GM23338 (cell line): ENCODE data around the gene ST8SIA1. TPM values are rescaled to one million over a fixed set of nuclear protein-coding genes. Genes with fewer than 3 reads are reported as not detected.

ENCODE experiments used
- ATAC-seq: fragments of 200-7000 bp; cut with Tn5 transposase; 3 replicates; pipeline ENCODE4 v1.9.1; 2020
- DNase-seq: peaks from one replicate; pipeline ENCODE4 v3.0.0-alpha.2; 2015; ENCODE audit warnings: low spot score
- H2AFZ ChIP-seq: fragments of 200-600 bp; sonication (generic); 2 replicates; pipeline ENCODE4 v1.8.0; 2016; ENCODE audit warnings: antibody characterized with exemption, mild to moderate bottlenecking, moderate library complexity
- H3F3A ChIP-seq: fragments of 200-600 bp; sonication (generic); replicated peaks from 2 replicates; pipeline ENCODE4 v1.8.0; 2017; ENCODE audit warnings: antibody characterized with exemption, mixed run types, low read depth
- H3K27ac ChIP-seq: fragments of 200-600 bp; sonication (generic); 2 replicates; pipeline ENCODE4 v1.6.1; 2016; ENCODE audit warnings: low read depth
- H3K27me3 ChIP-seq: fragments of 200-600 bp; sonication (generic); 2 replicates; pipeline ENCODE4 v1.8.0; 2016; ENCODE audit warnings: mild to moderate bottlenecking, mixed run types, moderate library complexity; ENCODE audit not compliant: insufficient read depth
- H3K36me3 ChIP-seq: fragments of 200-600 bp; sonication (generic); 2 replicates; pipeline ENCODE4 v1.8.0; 2016; ENCODE audit warnings: mild to moderate bottlenecking; ENCODE audit not compliant: insufficient read depth
- H3K4me1 ChIP-seq: fragments of 200-600 bp; sonication (generic); 2 replicates; pipeline ENCODE4 v1.8.0; 2016; ENCODE audit warnings: mild to moderate bottlenecking, moderate library complexity; ENCODE audit not compliant: insufficient read depth
- H3K4me2 ChIP-seq: fragments of 200-600 bp; sonication (generic); 2 replicates; pipeline ENCODE4 v1.7.1; 2017; ENCODE audit warnings: mixed run types
- H3K4me3 ChIP-seq: fragments of 200-600 bp; sonication (generic); 2 replicates; pipeline ENCODE4 v1.6.1; 2016; ENCODE audit warnings: mixed run types
- H3K79me2 ChIP-seq: fragments of 200-600 bp; sonication (generic); replicated peaks from 2 replicates; pipeline ENCODE4 v1.8.0; 2017; ENCODE audit warnings: mild to moderate bottlenecking; ENCODE audit not compliant: insufficient read depth
- H3K9me2 ChIP-seq: fragments of 200-600 bp; sonication (generic); 2 replicates; pipeline ENCODE4 v1.8.0; 2017; ENCODE audit not compliant: insufficient read depth
- H4K20me1 ChIP-seq: fragments of 200-600 bp; sonication (generic); replicated peaks from 2 replicates; pipeline ENCODE4 v1.8.0; 2017; ENCODE audit warnings: mild to moderate bottlenecking; ENCODE audit not compliant: insufficient read depth
- H3K27ac Mint-ChIP-seq: 2 replicates; pipeline ENCODE4 v1.8.0; 2020; ENCODE audit warnings: inconsistent platforms, mild to moderate bottlenecking, moderate library complexity, mixed read lengths
- H3K27me3 Mint-ChIP-seq: 3 replicates; pipeline ENCODE4 v1.8.0; 2022; ENCODE audit warnings: low read depth, mild to moderate bottlenecking, moderate library complexity, mixed read lengths, inconsistent platforms; ENCODE audit not compliant: insufficient read depth, poor library complexity
- H3K36me3 Mint-ChIP-seq: 3 replicates; pipeline ENCODE4 v1.8.0; 2021; ENCODE audit warnings: low read depth, mild to moderate bottlenecking, inconsistent platforms, moderate library complexity, mixed read lengths
- H3K4me1 Mint-ChIP-seq: 3 replicates; pipeline ENCODE4 v1.8.0; 2020; ENCODE audit warnings: mild to moderate bottlenecking, inconsistent platforms, mixed read lengths
- H3K4me3 Mint-ChIP-seq: 3 replicates; pipeline ENCODE4 v1.8.0; 2021; ENCODE audit warnings: moderate library complexity, mild to moderate bottlenecking, inconsistent platforms, mixed read lengths
- H3K9me3 Mint-ChIP-seq: 3 replicates; pipeline ENCODE4 v1.8.0; 2020; ENCODE audit warnings: moderate library complexity, mild to moderate bottlenecking, inconsistent platforms, mixed read lengths
- CREB1 ChIP-seq: fragments of 250-450 bp; sonication (Bioruptor Pico); IDR thresholded peaks from 2 replicates; pipeline ENCODE4 v1.5.0; 2020; ENCODE audit warnings: low read depth, mild to moderate bottlenecking, moderate library complexity
- EZH2 ChIP-seq: fragments of 200-600 bp; sonication (generic); IDR thresholded peaks from one replicate; pipeline ENCODE4 v1.8.0; 2017; ENCODE audit warnings: antibody characterized with exemption, mild to moderate bottlenecking, low read depth; ENCODE audit not compliant: unreplicated experiment
- EZH2phosphoT487 ChIP-seq: fragments of 200-600 bp; sonication (generic); IDR thresholded peaks from one replicate; pipeline ENCODE4 v1.8.1; 2018; ENCODE audit warnings: antibody characterized with exemption; ENCODE audit not compliant: unreplicated experiment
- JUNB ChIP-seq: IDR thresholded peaks from one replicate; pipeline ENCODE4 v1.6.1; 2016; ENCODE audit warnings: antibody characterized with exemption; ENCODE audit not compliant: unreplicated experiment
- NANOG ChIP-seq: IDR thresholded peaks from 2 replicates; pipeline ENCODE4 v1.6.1; 2016; ENCODE audit warnings: antibody characterized with exemption, borderline replicate concordance
- POLR2AphosphoS5 ChIP-seq: IDR thresholded peaks from 2 replicates; pipeline ENCODE4 v1.6.1; 2016; ENCODE audit warnings: antibody characterized with exemption, low read depth
- STAT1 ChIP-seq: IDR thresholded peaks from one replicate; pipeline ENCODE4 v1.6.1; 2016; ENCODE audit warnings: antibody characterized with exemption; ENCODE audit not compliant: unreplicated experiment
- ZNF114 ChIP-seq: fragments of 250-450 bp; sonication (Bioruptor Pico); IDR thresholded peaks from 2 replicates; pipeline ENCODE4 v1.5.0; 2020; ENCODE audit warnings: mild to moderate bottlenecking, moderate library complexity
- polyA plus RNA-seq: library from polyadenylated mRNA; unstranded; fragments of >200 nt; fragmentation: Nextera tagmentation; extraction: Ambion mirVana; gene quantifications from 2 replicates; pipeline ENCODE4 v1.2.1, GENCODE V29; 2016
- total RNA-seq: library from RNA; depleted of rRNA; stranded (reverse); fragments of >200 nt; shearing (Covaris generic); gene quantifications from 2 replicates; pipeline ENCODE4 v1.2.3, GENCODE V29; 2014
- TF ChIP-seq, protein P1 (sequence below): IDR thresholded peaks from 2 replicates; pipeline ENCODE4 v1.6.1; 2016; ENCODE audit warnings: antibody characterized with exemption
- TF ChIP-seq, protein P2 (sequence below), 2 experiments: fragments of 200-600 bp in 1 of 2; sonication (generic) in 1 of 2; conservative IDR thresholded peaks; 2 replicates each; pipeline versions ENCODE4 v1.5.1 to v1.6.1; 2016 to 2017; ENCODE audit warnings: antibody characterized with exemption in 2 of 2, low read depth in 2 of 2, mild to moderate bottlenecking in 2 of 2, moderate library complexity in 1 of 2
- TF ChIP-seq, protein P3 (sequence below): IDR thresholded peaks from one replicate; pipeline ENCODE4 v1.6.1; 2018; ENCODE audit warnings: antibody characterized with exemption; ENCODE audit not compliant: unreplicated experiment
- TF ChIP-seq, protein P4 (sequence below): fragments of 250-450 bp; sonication (Bioruptor Pico); IDR thresholded peaks from 2 replicates; pipeline ENCODE4 v1.5.0; 2020; ENCODE audit warnings: mild to moderate bottlenecking, moderate library complexity

ST8SIA1 gene
- total and polyA plus RNA-seq, 2 experiments from 2014 or later = 2.5 to 5.1 TPM

DNA sequence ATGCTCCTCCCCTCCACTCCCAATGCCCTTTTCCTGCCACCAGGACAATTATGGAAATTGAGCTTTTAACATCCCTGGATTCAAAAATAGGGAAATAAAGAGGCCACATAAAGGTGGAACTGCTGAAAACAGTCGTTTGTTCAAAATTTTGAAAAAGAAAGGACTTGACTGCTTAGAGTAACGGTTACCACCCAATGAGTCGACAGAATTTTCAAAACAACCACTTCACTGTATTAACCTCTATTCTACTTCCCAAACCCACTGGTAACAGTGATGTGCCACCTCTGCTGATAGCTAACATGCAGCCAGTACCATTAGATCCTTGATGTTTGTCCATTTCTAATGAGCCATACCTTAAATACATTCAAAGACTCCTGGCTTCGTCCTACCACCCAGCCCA is 4.9 kb downstream of the ST8SIA1 start (continued):
- TF ChIP-seq, protein P1, sequence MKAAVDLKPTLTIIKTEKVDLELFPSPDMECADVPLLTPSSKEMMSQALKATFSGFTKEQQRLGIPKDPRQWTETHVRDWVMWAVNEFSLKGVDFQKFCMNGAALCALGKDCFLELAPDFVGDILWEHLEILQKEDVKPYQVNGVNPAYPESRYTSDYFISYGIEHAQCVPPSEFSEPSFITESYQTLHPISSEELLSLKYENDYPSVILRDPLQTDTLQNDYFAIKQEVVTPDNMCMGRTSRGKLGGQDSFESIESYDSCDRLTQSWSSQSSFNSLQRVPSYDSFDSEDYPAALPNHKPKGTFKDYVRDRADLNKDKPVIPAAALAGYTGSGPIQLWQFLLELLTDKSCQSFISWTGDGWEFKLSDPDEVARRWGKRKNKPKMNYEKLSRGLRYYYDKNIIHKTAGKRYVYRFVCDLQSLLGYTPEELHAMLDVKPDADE = no peak
- TF ChIP-seq, protein P2, sequence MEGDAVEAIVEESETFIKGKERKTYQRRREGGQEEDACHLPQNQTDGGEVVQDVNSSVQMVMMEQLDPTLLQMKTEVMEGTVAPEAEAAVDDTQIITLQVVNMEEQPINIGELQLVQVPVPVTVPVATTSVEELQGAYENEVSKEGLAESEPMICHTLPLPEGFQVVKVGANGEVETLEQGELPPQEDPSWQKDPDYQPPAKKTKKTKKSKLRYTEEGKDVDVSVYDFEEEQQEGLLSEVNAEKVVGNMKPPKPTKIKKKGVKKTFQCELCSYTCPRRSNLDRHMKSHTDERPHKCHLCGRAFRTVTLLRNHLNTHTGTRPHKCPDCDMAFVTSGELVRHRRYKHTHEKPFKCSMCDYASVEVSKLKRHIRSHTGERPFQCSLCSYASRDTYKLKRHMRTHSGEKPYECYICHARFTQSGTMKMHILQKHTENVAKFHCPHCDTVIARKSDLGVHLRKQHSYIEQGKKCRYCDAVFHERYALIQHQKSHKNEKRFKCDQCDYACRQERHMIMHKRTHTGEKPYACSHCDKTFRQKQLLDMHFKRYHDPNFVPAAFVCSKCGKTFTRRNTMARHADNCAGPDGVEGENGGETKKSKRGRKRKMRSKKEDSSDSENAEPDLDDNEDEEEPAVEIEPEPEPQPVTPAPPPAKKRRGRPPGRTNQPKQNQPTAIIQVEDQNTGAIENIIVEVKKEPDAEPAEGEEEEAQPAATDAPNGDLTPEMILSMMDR (conservative IDR thresholded peaks at IDR 0.05; ENCODE audit: low read depth in 2 of 2) = no peak
- no peak for TF ChIP-seq POLR2AphosphoS5
- no peak for TF ChIP-seq CREB1
- TF ChIP-seq, protein P3, sequence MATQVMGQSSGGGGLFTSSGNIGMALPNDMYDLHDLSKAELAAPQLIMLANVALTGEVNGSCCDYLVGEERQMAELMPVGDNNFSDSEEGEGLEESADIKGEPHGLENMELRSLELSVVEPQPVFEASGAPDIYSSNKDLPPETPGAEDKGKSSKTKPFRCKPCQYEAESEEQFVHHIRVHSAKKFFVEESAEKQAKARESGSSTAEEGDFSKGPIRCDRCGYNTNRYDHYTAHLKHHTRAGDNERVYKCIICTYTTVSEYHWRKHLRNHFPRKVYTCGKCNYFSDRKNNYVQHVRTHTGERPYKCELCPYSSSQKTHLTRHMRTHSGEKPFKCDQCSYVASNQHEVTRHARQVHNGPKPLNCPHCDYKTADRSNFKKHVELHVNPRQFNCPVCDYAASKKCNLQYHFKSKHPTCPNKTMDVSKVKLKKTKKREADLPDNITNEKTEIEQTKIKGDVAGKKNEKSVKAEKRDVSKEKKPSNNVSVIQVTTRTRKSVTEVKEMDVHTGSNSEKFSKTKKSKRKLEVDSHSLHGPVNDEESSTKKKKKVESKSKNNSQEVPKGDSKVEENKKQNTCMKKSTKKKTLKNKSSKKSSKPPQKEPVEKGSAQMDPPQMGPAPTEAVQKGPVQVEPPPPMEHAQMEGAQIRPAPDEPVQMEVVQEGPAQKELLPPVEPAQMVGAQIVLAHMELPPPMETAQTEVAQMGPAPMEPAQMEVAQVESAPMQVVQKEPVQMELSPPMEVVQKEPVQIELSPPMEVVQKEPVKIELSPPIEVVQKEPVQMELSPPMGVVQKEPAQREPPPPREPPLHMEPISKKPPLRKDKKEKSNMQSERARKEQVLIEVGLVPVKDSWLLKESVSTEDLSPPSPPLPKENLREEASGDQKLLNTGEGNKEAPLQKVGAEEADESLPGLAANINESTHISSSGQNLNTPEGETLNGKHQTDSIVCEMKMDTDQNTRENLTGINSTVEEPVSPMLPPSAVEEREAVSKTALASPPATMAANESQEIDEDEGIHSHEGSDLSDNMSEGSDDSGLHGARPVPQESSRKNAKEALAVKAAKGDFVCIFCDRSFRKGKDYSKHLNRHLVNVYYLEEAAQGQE = no peak
- no peak for TF ChIP-seq STAT1
- TF ChIP-seq ZNF114 (CRISPR knock-in tag) = no peak
- TF ChIP-seq EZH2phosphoT487 = no peak
- no peak for TF ChIP-seq JUNB
- TF ChIP-seq NANOG = no peak

DNA sequence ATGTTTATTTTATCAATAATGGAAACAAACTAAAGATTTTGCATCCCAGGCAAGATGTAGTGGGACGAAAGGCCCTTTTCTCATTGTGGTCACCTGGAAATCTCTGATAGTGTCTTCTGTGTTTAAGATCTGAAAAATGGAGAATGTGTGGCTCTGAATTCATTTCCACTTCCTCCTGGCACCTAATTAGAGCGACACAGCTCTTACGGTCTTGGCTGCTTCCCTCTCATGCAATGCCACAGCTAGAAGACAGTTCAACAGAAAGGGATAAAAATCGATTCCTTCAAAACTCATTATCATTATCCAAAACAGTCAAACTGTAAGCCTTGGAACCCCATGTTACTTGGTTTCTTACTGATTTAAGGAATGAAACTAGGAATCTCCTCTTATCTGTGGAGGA is 9.3 kb downstream of the ST8SIA1 start:
- no peaks in the 10 kb centered on the region for H3K9me3 Mint-ChIP-seq
- no peak overlapping the region for H3K4me3 ChIP-seq
- H3K36me3 Mint-ChIP-seq = peaks cover 3% of the 10 kb centered on the region; the same call in 1 of the 3 replicates
- H4K20me1 ChIP-seq = 0 out of 2 replicates have a peak, but pooled peaks cover 3% of the 10 kb centered on the region
- H3K36me3 ChIP-seq = no peaks in the 10 kb centered on the region
- ATAC-seq (no peak), DNase-seq (no peak)
- no peaks in the 10 kb centered on the region for H3F3A ChIP-seq
- no peak overlapping the region for H3K27ac ChIP-seq
- peaks cover 10% of the 10 kb centered on the region for H3K4me1 ChIP-seq
- no peaks in the 10 kb centered on the region for H3K9me2 ChIP-seq
- H3K4me2 ChIP-seq = no peak overlapping the region
- no peak overlapping the region for H3K4me3 Mint-ChIP-seq
- no peaks in the 10 kb centered on the region for H3K27me3 Mint-ChIP-seq
- no peaks in the 10 kb centered on the region for H3K79me2 ChIP-seq
- H3K4me1 Mint-ChIP-seq = peaks cover 33% of the 10 kb centered on the region
- H3K27me3 ChIP-seq = no peaks in the 10 kb centered on the region
- H2AFZ ChIP-seq = no peak overlapping the region
- H3K27ac Mint-ChIP-seq = no peak overlapping the region
- TF ChIP-seq JUNB = no peak
- no peak for TF ChIP-seq ZNF114 (CRISPR knock-in tag)
- TF ChIP-seq STAT1 = no peak
- TF ChIP-seq EZH2 = no peak
- TF ChIP-seq NANOG = no peak
- TF ChIP-seq, protein P4, sequence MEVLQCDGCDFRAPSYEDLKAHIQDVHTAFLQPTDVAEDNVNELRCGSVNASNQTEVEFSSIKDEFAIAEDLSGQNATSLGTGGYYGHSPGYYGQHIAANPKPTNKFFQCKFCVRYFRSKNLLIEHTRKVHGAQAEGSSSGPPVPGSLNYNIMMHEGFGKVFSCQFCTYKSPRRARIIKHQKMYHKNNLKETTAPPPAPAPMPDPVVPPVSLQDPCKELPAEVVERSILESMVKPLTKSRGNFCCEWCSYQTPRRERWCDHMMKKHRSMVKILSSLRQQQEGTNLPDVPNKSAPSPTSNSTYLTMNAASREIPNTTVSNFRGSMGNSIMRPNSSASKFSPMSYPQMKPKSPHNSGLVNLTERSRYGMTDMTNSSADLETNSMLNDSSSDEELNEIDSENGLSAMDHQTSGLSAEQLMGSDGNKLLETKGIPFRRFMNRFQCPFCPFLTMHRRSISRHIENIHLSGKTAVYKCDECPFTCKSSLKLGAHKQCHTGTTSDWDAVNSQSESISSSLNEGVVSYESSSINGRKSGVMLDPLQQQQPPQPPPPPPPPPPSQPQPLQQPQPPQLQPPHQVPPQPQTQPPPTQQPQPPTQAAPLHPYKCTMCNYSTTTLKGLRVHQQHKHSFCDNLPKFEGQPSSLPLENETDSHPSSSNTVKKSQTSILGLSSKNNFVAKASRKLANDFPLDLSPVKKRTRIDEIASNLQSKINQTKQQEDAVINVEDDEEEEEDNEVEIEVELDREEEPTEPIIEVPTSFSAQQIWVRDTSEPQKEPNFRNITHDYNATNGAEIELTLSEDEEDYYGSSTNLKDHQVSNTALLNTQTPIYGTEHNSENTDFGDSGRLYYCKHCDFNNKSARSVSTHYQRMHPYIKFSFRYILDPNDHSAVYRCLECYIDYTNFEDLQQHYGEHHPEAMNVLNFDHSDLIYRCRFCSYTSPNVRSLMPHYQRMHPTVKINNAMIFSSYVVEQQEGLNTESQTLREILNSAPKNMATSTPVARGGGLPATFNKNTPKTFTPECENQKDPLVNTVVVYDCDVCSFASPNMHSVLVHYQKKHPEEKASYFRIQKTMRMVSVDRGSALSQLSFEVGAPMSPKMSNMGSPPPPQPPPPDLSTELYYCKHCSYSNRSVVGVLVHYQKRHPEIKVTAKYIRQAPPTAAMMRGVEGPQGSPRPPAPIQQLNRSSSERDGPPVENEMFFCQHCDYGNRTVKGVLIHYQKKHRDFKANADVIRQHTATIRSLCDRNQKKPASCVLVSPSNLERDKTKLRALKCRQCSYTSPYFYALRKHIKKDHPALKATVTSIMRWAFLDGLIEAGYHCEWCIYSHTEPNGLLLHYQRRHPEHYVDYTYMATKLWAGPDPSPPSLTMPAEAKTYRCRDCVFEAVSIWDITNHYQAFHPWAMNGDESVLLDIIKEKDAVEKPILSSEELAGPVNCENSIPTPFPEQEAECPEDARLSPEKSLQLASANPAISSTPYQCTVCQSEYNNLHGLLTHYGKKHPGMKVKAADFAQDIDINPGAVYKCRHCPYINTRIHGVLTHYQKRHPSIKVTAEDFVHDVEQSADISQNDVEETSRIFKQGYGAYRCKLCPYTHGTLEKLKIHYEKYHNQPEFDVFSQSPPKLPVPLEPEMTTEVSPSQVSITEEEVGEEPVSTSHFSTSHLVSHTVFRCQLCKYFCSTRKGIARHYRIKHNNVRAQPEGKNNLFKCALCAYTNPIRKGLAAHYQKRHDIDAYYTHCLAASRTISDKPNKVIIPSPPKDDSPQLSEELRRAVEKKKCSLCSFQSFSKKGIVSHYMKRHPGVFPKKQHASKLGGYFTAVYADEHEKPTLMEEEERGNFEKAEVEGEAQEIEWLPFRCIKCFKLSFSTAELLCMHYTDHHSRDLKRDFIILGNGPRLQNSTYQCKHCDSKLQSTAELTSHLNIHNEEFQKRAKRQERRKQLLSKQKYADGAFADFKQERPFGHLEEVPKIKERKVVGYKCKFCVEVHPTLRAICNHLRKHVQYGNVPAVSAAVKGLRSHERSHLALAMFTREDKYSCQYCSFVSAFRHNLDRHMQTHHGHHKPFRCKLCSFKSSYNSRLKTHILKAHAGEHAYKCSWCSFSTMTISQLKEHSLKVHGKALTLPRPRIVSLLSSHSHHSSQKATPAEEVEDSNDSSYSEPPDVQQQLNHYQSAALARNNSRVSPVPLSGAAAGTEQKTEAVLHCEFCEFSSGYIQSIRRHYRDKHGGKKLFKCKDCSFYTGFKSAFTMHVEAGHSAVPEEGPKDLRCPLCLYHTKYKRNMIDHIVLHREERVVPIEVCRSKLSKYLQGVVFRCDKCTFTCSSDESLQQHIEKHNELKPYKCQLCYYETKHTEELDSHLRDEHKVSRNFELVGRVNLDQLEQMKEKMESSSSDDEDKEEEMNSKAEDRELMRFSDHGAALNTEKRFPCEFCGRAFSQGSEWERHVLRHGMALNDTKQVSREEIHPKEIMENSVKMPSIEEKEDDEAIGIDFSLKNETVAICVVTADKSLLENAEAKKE (CRISPR knock-in tag) = no peak
- no peak for TF ChIP-seq EZH2phosphoT487
